ENCODE data around the gene DCST2. TPM values are rescaled to one million over a fixed set of nuclear protein-coding genes. Genes with fewer than 3 reads are reported as not detected.

Gene DCST2
- total and polyA plus RNA-seq, 9 of the 15 experiments (the other 6 are each of a cell fraction or from before 2014, with no cell fraction given) = 0.09 to 0.49 (median 0.11) TPM; not detected in 3

GRCh38 chr1:155083052-155083541 lies 49.5 kb upstream of the DCST2 start:
- Histone ChIP-seq H3K9me3 (replicated peaks; ENCODE audit: control insufficient read depth, insufficient read depth, low read depth, low read length) (no peaks in the 10 kb centered on the region), H3K4me2 (ENCODE audit: insufficient read depth, low read length) (no peak overlapping the region), H3K9ac (ENCODE audit: insufficient read depth in 1 of 2, low read depth in 2 of 2, low read length in 2 of 2) (no peak overlapping the region), H3K9me1 (ENCODE audit: control insufficient read depth, insufficient read depth, low read length) (peaks cover 4% of the 10 kb centered on the region), H3K36me3 (ENCODE audit: control insufficient read depth, insufficient read depth, low read length) (peaks cover 7% of the 10 kb centered on the region; the same call in 1 of the 3 replicates), H3K79me2 (ENCODE audit: control insufficient read depth, insufficient read depth, low read length) (peaks cover 7% of the 10 kb centered on the region; the same call in 2 of the 3 replicates), H4K20me1 (replicated peaks; ENCODE audit: control insufficient read depth, insufficient read depth, low read length) (peaks cover 26% of the 10 kb centered on the region), H3K4me3 (no peak overlapping the region), H3K27me3 (ENCODE audit: control insufficient read depth in 2 of 2, insufficient read depth in 2 of 2, low read length in 2 of 2) (peaks cover 3 to 8% of the 10 kb centered on the region in 2 experiments; a peak in 2 of 5 replicates), H3K27ac (ENCODE audit: extremely low read depth, low read depth, low read length) (no peak overlapping the region), H3K4me1 (replicated peaks in 1 of 2; ENCODE audit: control insufficient read depth in 2 of 2, insufficient read depth in 2 of 2, low read length in 2 of 2) (peaks cover 34 to 79% of the 10 kb centered on the region in 2 experiments), H2AFZ (ENCODE audit: low read depth, low read length) (no peak overlapping the region)
- CTCF ChIA-PET (ENCODE audit: low intra/inter-chr PET ratio) = interaction anchor here (9.0 kb wide), 1 partner anchor 20 kb away, joined by 153 read pairs; the partner anchor contains the start of gene EFNA4
- 48% methylated on average over 3 of the region's 6 CpGs for WGBS (ENCODE audit: insufficient coverage, low coverage, missing lambda C conversion rate)
- BruUV-seq (replicated peaks) = no TSS peak
- in situ Hi-C loops (cut with MboI) = no loop called here
- FAIRE-seq (no peak), DNase-seq (ENCODE audit: extremely low read depth in 1 of 4, low spot score in 3 of 4) (no peak), ATAC-seq (no peak)
- intact Hi-C loops (cut with micrococcal nuclease) = loop anchor here (5.0 kb wide), 2 partner anchors 36 to 121 kb away; partner anchors contain the start of gene PYGO2
- no peak for TF ChIP-seq NFE2 (IDR thresholded peaks at IDR 0.05; ENCODE audit: low read depth)
- TF ChIP-seq MCM2 (IDR thresholded peaks at IDR 0.05; ENCODE audit: low read depth) = no peak
- no peak for TF ChIP-seq PHB2 (IDR thresholded peaks at IDR 0.05; ENCODE audit: low read depth)
- POLR2A ChIA-PET = no interaction called here

- no TSS peak for BruUV-seq (replicated peaks)
- Histone ChIP-seq H3K9me3 (replicated peaks; ENCODE audit: control insufficient read depth, insufficient read depth, low read depth, low read length) (no peaks in the 10 kb centered on the region), H3K4me3 (no peak overlapping the region), H3K36me3 (ENCODE audit: control insufficient read depth, insufficient read depth, low read length) (peaks cover 7% of the 10 kb centered on the region; the same call in 1 of the 3 replicates), H3K79me2 (ENCODE audit: control insufficient read depth, insufficient read depth, low read length) (peaks cover 7% of the 10 kb centered on the region; the same call in 2 of the 3 replicates), H3K27ac (ENCODE audit: extremely low read depth, low read depth, low read length) (no peak overlapping the region), H4K20me1 (replicated peaks; ENCODE audit: control insufficient read depth, insufficient read depth, low read length) (peaks cover 26% of the 10 kb centered on the region), H3K9ac (ENCODE audit: insufficient read depth in 1 of 2, low read depth in 2 of 2, low read length in 2 of 2) (no peak overlapping the region), H3K4me1 (replicated peaks in 1 of 2; ENCODE audit: control insufficient read depth in 2 of 2, insufficient read depth in 2 of 2, low read length in 2 of 2) (peaks cover 40 to 85% of the 10 kb centered on the region in 2 experiments), H3K4me2 (ENCODE audit: insufficient read depth, low read length) (no peak overlapping the region), H3K9me1 (ENCODE audit: control insufficient read depth, insufficient read depth, low read length) (peaks cover 6% of the 10 kb centered on the region), H3K27me3 (ENCODE audit: control insufficient read depth in 2 of 2, insufficient read depth in 2 of 2, low read length in 2 of 2) (peaks cover 3 to 8% of the 10 kb centered on the region in 2 experiments; a peak in 2 of 5 replicates), H2AFZ (ENCODE audit: low read depth, low read length) (no peak overlapping the region)
- ATAC-seq (no peak), FAIRE-seq (no peak), DNase-seq (ENCODE audit: extremely low read depth in 1 of 4, low spot score in 3 of 4) (peak in 1 of 4 experiments; percentile 31)
- POLR2A ChIA-PET = no interaction called here
- intact Hi-C loops (cut with micrococcal nuclease) = loop anchor here (5.0 kb wide), 2 partner anchors 35 to 120 kb away; partner anchors contain the start of gene PYGO2
- WGBS (ENCODE audit: insufficient coverage, low coverage, missing lambda C conversion rate) = 25% methylated on average over 28 of the region's 36 CpGs
- CTCF ChIA-PET (ENCODE audit: low intra/inter-chr PET ratio) = interaction anchor here (9.0 kb wide), 1 partner anchor 20 kb away, joined by 153 read pairs; the partner anchor contains the start of gene EFNA4
- peak; percentile 37 for TF ChIP-seq EGR1 (conservative IDR thresholded peaks at IDR 0.05)
- no peak for TF ChIP-seq CTBP1 (IDR thresholded peaks at IDR 0.05; ENCODE audit: borderline replicate concordance)
- no peak for TF ChIP-seq ZNF584 (CRISPR knock-in tag; IDR thresholded peaks at IDR 0.05; ENCODE audit: low read depth)
- in situ Hi-C loops (cut with MboI) = no loop called here
Measured at GRCh38 chr1:155082301-155083051, 48.9 kb upstream of the DCST2 start.

Data from K562 (cell line).